Right ventricle myocardium inferior (tissue), 1 donor: Measurements from ENCODE around the gene WFIKKN1. TPM values are rescaled to one million over a fixed set of nuclear protein-coding genes. Genes with fewer than 3 reads are reported as not detected.

Experiments used
- ATAC-seq: fragments of 200-7000 bp; cut with Tn5 transposase; one replicate; pipeline ENCODE4 v1.9.1; 2020; ENCODE audit warnings: mild to moderate bottlenecking, moderate library complexity
- DNase-seq: peaks from one replicate; pipeline ENCODE4 v3.0.0; 2021; ENCODE audit errors: missing footprints
- intact Hi-C: fragments of 100-400 bp; cut with DNase I; formaldehyde crosslinking; loops from one replicate; pipeline ENCODE4 v1.11.0; 2022
- total RNA-seq: library from RNA; stranded (reverse); fragmentation: NEBNext Ultra II Directional; extraction: Animal tissue kit (Norgen Biotek cat#: 25700); gene quantifications from one replicate; pipeline ENCODE4 v1.2.1, GENCODE V29; 2021
- donor health status: DM: no; HTN: yes; CAD: no; lungs with severe emphysema.

WFIKKN1 gene
- total RNA-seq, 1 donor from 2014 or later: 0.16 TPM

DNA sequence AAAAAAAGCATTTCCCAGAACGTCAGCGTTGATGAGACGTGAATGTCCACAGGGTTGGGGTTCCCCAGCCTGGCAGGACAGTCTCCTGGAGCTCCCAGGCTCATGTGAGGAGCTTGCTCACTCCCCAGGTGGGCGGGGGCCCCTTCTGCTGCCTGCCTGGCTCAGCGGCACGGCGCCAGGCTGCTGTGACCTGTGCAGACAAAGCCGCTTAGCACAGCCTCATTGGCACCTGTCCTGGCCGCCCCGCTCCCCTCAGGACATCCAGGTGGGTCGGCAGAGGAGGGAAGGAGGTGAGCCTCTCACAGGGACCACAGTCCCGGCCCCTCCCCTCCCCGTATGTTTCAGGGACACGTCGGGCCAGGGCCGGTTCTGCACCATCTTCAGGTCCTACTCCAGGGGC lies 12.9 kb upstream of the WFIKKN1 start:
- DNase-seq: peak; percentile 22
- intact Hi-C loops: no loop called here
- ATAC-seq: no peak

DNA sequence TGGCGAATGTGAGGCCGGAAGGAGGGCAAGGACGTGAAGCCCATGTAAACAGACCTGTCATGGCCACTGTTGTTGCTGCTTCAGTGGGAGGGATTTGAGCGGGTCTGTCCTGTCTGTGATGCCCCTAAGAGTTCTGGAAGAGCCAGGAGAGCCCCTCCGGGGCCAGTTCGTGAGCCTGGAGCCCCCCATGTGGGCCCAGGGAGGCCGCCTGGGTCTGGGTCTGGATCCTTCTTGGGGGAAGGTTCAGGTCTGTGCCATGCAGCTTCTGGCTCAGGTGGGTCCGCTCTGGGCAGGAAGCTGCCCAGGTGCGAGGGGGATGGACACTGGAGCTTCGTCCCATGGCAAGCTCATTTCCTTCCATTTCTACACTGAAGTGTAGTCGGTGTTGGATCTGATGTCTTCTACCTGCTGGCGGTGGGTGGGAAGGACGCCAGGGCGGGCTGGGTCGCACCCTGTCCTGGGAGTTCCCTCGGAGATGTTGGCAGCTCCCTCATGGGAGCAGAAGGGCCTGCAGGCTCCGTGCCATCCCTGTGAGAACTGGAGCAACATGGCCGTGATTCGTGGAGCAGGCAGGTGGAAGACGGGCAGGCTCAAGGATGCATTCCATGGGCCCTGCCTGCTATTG lies 11.2 kb upstream of the WFIKKN1 start:
- intact Hi-C loops: no loop called here
- DNase-seq (peak; percentile 48), ATAC-seq (no peak)

DNA sequence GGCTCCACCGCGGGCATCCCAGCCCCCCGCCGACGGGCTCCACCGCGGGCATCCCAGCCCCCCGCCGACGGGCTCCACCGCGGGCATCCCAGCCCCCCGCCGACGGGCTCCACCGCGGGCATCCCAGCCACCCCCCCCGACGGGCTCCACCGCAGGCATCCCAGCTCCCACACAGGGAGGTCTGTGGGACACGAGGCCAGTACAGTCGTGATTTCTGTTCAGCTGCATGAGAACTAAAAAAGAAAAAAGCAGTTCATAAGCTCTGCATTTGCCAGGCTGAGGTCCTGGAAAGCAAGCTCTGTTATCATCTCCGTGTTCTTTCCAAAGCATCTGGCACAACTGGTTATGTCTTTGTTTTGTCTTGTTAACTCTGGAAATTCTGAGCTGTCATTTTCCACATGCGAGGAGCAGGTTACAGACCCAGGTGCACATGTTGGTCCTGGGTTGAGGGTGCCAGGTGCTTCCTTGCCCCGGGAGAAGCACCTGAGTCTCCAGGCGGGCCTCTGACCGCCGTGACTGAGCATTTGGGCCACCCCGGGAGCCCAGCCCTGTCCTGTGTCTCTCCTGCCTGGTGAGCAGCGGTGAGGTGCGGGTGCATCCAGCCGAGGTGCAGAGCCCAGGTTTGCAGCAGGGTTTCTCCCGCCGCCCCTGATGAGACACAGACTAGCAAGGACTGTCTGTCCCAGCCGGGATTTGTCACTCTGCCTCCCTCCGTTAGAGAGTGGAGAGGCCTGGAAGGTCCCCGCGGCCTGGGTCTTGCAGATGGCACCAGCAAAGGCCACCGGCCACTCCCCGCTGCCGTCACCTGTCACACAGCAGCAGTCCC lies 9.9 kb upstream of the WFIKKN1 start:
- intact Hi-C loops: no loop called here
- peak; percentile 55 for DNase-seq
- ATAC-seq: no peak

- ATAC-seq (no peak), DNase-seq (peak; percentile 35)
- intact Hi-C loops: no loop called here
Measured at GRCh38 chr16:621526-622105, 9.2 kb upstream of the WFIKKN1 start.

DNA sequence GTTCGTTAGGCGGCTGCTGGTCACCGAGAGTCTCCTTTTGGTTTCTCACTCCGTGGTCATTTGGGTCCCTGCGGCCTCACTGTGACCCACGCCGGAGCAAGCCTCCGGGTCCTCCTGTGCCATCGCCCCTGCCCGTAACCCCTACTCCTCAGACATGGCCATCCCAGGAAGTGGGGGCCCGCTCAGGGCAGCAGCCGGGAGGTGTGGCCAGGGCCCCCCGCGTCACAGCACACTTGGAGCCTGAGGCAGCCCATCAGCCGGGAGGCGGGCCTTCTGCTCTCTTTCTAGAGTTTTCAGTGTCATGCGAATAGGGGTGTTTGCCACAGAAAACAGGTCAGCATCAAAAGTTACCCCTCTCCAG lies 7.9 kb upstream of the WFIKKN1 start:
- DNase-seq (peak; percentile 8), ATAC-seq (no peak)
- intact Hi-C loops: no loop called here

- no peak for DNase-seq
- no peak for ATAC-seq
- intact Hi-C loops: no loop called here
Measured at GRCh38 chr16:624526-625070, 6.2 kb upstream of the WFIKKN1 start.

GRCh38 chr16:625117-625976 lies 5.4 kb upstream of the WFIKKN1 start:
- ATAC-seq (no peak), DNase-seq (peak; percentile 59)
- intact Hi-C loops: no loop called here

- DNase-seq: peak; percentile 68
- no peak for ATAC-seq
- intact Hi-C loops: no loop called here
Measured at GRCh38 chr16:625977-626765, 4.6 kb upstream of the WFIKKN1 start.

DNA sequence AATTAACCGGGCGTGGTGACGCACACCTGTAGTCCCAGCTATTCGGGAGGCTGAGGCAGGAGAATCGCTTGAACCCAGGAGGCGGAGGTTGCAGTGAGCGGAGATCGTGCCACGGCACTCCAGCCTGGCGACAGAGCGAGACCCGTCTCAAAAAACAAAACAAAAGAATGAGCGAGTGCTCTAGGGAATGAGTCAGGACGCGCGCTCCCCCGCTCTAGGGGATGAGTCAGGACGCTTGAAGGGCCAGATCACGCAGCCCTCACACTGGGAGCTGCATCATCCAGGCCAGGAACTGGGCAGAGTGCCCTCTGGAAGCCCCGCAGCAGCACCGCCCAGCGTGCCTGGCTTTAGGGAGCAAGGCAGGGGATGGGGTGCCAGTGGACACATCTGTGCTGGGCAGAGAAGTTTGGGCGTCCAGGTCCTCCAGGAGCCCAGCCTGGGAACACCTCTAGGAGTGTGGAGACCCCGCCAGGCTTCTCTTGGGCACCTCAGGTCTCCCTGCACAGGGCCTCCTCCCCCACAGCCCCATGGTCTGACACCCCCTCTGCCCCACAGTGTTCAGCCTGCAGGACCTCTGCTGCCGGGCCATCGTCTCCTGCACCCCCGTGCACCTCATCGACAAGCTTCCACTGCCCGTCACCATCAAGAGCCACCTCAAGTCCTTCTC lies 3.9 kb upstream of the WFIKKN1 start:
- intact Hi-C loops: no loop called here
- DNase-seq (peak; percentile 65), ATAC-seq (no peak)

DNA sequence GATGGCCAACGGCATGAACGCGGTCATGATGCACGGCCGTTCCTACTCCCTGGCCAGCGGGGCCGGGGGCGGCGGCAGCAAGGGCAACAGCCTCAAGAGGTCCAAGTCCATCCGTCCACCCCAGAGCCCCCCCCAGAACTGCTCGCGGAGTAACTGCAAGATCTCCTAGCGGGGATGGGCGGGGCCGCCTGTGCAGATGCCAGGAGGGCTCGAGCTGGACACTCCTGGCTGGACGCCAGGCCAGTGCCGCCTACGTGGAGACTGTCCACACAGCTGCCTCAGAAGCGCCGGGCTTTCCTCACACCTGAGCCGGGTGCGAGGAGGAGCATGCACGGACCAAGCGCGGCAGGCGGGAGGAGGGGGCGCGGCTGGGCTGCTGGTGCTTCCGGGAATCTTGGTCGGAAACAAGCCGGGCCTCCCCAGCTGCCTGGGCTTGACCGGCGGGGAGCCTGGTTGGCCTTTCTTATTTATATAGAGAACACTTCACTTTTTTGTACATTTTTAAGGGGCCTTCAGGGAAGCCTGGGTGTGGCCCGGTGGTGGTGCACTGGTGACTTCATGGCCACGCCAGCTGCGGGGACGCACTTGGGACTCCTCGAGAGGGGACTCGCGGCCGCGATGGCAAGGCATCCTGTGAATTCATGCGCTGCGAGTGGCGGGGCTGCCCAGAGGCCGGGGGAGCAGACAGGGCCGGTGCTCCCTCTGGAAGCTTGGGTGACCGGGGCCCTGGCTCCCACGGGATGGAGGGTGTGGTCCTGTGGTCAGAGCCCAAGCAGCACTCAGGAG lies 3.1 kb upstream of the WFIKKN1 start:
- ATAC-seq: no peak
- DNase-seq: peak; percentile 66
- intact Hi-C loops: no loop called here

GRCh38 chr16:628321-629061 lies 2.3 kb upstream of the WFIKKN1 start:
- ATAC-seq (no peak), DNase-seq (peak; percentile 62)
- intact Hi-C loops: no loop called here

GRCh38 chr16:629185-629832 lies 1.5 kb upstream of the WFIKKN1 start:
- ATAC-seq (peak; percentile 14), DNase-seq (peak; percentile 43)
- intact Hi-C loops: no loop called here

GRCh38 chr16:629833-630248 lies 944 bp upstream of the WFIKKN1 start:
- DNase-seq (no peak), ATAC-seq (peak; percentile 2)
- intact Hi-C loops: no loop called here

DNA sequence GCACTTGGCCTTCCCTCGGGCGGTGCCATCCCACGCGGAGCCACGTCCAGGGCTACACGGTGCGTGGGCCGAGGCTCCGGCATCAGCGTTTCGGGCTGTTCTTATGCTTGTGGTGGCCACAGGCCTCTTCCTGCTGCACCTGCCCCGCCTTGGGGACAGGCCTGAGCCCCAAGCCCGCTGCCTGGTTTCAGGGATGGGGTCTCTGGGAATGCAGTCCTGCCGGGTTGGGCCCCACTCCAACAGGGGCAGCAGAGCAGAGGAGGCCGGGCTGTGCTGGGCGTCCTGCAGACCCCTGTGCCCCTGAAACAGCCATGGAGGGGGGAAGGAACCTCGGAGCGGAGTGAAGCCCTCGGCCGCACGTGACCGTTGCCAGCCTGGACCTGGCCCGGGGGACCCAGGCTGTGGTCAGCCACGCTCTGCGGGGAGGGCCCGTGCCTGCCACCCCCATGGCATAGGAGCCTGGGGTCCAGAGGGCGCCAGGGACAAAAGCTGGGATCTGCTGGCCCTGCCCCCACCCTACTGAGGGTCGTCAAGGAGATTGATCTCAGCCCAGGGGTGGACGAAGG lies 453 bp upstream of the WFIKKN1 start:
- intact Hi-C loops: no loop called here
- ATAC-seq (no peak), DNase-seq (peak; percentile 64)

DNA sequence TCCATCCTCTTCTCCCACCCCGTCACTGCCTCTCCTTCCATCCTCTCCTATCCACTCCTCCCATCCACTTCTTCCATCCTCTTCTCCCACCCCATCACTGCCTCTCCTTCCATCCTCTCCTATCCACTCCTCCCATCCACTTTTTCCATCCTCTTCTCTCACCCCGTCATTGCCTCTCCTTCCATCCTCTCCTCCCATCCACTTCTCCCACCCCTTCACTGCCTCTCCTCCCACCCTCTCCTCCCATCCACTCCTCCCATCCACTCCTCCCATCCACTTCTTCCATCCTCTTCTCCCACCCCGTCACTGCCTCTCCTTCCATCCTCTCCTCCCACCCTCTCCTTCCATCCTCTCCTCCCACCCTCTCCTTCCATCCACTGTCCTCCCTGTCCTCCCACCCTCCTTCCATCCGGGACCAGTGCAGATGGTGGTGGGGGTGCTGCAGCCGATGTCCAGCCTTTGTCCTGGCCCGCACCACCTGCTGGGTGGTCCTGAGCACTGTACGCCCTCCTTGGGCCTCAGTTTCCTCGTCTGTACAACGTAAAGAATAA lies 1.1 kb downstream of the WFIKKN1 start:
- intact Hi-C loops: no loop called here
- ATAC-seq: no peak
- DNase-seq: no peak
